Activated T-cell treated with anti-CD3 and anti-CD28 coated beads, Interleukin-2, amount 50 U/mL, for 48 hours (primary cell): ENCODE results near the gene CPEB3.
"Not testable (repeated sequence)": the region's sequence is repeated elsewhere in the genome, so short reads cannot be mapped to it uniquely, and the experiment has no call there.

ENCODE experiments used
- DNase-seq, 2 experiments: peaks; one replicate each; pipeline ENCODE4 v3.0.0-alpha.2; 2020

Gene CPEB3

DNA sequence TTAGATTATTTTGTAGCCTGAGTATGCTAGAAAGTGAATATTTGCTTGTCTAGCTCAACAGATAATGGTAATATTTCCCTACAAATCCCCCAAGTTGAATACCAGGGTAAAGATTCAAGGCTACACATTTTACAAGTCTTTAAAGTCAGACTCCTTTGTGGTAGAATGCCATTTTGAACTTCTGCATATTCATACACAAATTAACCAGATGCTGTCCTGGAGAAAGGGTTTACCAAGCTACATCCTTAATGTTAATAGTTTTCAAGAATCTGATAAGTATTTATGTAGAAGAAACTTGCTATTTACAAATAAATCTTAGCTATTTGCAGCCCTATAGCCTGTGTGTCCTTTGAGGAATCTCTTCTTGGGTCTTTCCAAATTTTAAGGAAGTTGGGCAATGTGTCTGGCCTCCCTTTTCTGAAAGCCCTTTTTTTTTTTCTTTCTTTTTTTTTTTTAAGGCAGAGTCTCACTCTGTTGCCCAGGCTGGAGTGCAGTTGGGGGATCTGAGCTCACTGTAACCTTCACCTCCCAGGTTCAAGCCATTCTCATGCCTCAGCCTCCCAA is 82.6 kb downstream of the CPEB3 start:
- DNase-seq: no peak

DNA sequence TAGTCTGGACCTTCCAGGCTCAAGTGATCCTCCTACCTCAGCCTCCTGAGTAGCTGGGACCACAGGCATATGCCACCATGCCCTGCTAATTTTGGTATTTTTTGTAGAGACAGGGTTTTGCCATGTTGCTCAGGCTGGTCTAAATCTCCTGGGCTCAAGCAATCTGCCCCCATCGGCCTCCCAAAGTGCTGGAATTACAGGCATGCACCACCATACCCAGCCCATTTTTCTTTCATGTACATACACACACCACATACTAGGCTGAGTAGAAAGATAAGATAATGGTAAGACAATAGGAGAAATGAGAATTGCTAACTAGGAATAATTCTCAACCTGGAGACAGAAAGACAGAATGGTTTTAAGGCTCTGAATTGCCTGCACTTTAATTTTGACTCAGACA is 83.8 kb downstream of the CPEB3 start:
- no peak for DNase-seq

DNA sequence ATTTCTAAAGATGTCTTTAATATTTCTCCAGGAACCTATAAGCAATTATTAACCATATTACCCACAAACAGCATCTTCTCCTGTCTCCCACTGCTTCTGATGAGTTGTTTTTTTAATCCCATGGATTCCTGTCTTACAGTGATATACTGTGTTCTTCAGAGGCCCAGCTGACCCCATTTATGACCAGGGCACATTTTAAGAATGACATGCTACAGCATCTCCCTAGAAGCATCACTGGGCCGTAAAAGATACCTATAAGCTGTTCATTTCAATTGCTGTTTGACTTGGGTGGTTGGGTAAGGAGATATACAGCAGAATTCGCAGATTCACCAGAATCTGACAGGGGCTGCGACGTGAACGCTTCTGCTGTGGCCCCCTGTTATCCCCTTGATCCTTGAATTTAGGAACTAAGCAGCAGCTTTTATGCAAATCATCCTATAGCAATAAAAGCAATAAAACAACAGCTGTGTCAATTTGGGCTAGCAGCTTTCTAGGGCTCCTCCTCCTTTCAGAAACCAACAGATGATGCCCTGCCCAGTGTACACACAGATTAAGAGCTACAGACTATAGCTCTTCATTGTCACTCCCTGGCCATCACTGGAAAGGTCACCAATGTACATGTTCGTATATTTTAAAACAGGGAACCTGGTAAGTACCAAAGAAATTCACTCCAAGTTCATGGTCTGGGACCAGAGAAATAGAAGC is 86.8 kb downstream of the CPEB3 start:
- DNase-seq: no peak

DNA sequence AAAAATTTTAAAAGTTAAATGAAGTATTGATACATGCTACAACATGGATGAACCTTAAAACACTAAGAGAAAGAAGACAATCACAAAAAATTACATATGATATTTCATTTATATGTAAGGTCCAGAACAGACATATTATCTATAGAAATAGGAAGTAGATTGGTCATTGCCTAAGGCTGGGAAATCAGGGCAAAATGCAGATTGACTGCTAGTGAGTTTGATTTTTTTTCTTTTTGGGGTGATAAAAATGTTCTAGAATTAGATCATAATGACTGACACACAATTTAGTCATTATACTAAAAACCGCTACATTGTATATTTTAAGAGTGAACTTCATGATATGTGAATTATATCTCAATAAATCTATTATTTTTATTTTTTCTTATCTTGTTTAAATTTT is 88.3 kb downstream of the CPEB3 start:
- no peak for DNase-seq

DNA sequence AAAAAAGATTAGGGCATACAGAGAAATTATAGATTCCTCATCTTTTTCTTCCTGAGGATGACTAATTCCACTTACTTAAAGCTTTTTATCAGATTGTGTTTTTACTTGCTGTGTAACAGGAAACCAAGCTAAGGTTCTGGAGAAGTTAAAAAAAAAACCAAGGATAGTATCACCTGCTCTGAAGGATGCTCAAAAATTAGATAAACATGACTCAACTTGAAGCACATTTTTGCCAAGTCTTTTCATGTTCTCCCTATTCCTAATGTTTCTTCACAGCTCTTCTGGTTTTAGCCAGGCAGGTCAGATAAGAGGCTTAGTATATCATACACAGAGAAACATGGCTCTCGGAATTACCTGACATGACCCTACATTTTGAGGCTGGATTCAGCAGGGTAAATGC is 90.3 kb downstream of the CPEB3 start:
- DNase-seq: no peak

DNA sequence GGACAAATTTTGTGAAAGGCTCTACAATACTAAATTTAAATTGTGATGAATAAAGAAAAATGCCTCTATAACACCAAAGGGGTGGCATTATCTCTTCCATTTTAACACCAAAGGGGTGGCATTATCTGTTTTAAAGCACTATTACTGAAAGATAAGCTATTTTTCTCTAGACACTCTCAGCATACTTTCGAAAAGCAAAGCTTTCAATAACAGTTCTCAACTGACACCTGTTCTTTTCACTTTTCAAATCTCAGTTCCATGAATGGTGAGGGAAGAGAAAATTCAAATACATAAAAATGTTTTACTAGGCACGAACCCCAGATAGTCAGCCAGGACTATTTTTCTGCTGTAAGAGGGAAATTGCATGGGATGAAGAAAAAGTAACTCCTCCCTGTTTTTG is 103.8 kb downstream of the CPEB3 start:
- DNase-seq: no peak

DNA sequence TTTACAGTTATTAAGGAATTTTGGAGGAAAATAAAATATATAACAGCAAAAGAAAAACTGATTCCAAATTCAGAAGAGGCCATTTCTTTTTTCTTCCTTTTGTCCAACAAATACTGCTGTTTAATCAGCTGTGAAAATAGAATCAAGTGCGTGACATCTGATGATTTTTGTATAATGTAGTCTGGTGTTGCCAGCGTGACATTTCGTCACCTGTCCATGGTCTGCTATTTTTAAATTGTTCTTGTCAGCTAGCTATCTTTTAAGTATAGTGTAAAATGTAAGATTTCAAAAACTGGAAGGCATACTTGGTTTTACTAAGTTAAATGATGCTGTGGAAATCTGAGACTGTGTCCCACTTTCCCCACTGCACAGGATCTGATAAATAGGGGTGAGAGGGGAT is 105.9 kb downstream of the CPEB3 start:
- no peak for DNase-seq

DNA sequence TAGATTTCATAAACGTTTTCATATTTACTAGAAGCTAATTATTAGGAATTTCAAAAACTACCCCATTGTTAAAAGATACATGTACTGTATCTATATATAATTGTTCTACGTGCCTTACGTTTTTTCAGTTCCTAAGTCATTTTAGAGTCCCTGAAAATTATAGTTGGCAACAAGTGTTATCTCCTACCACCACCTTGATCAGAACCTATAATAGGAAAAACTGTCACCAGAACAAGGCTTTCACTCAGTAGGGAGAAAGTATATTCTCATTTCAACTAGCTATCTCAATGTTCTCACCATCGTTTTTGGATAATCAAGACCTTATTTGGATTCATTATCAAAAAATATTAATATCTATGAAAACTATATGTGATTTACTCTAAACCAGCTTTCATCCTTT is 107.7 kb downstream of the CPEB3 start:
- no peak for DNase-seq

DNA sequence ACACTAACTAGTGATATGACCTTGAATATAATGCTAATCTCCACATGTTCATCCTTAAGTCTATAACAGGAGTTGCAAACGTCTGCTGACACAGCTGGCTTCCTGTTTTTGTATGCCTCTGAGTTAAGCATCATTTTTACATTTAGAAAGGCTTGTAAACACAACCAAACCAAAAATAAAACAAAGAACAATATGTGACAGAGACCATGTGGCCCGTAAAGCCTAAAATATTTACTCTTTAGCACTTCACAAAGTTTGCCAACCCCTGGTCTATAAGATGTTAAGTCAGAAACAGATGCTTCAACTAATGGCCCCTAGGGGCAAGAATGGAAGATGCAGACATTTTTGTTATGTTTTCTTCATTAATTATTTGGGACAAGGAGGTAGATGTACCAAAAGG is 109.3 kb downstream of the CPEB3 start:
- DNase-seq: no peak

DNA sequence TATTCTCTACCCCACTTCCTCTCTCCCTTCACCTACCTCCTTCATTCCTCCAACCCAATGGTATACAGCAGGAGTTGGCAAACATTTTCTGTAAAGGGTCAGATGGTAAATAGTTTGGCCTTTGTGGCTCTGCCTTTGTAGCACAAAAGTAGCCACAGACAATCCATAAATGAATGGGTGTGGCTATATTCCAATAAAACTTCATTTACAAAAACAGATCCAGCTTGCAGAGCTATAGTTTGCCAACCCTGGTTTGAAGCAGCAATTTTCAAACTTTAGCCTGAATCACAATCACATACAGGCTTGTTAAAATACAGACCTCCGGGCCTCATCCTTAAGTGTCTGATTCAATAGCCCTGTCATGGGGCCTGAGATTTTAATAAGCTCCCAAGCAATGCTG is 110.5 kb downstream of the CPEB3 start:
- no peak for DNase-seq

DNA sequence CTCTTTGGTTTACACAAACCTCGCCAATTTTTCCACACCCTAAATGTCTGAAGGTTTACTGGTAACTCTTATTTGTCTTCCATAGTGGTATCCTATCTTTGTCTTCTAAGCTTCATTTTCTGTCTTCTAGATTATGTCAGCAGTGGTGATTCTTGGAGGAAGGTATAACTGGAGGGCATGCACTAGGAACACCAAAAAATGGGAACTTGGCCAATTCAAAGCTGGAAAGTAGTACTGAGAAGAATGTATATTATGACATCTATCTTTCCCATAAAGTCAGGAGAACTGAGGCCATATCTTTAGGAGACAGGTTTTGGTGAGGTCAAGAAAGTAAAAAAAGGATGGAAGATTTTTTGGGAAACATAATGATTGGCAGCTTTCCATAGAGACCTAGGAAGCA is 113.3 kb downstream of the CPEB3 start:
- no peak for DNase-seq

DNA sequence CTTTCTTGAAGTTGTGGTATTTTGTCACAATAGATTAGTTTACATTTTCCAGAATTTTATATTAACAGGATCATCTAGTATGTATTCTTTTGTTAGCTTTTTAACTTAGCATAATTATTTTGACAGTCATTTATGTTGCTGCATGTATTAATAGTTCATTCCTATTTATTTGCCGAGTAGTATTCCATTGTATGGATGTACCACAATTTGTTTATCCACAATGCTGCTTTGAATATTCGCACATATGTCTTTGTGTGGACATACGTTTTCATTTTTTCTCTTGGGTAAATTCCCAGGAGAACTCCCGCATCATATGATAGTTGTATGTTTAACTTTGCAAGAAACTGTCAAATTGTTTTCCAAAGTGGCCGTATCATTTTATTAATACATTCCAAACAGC is 115.7 kb downstream of the CPEB3 start:
- DNase-seq: no peak

DNA sequence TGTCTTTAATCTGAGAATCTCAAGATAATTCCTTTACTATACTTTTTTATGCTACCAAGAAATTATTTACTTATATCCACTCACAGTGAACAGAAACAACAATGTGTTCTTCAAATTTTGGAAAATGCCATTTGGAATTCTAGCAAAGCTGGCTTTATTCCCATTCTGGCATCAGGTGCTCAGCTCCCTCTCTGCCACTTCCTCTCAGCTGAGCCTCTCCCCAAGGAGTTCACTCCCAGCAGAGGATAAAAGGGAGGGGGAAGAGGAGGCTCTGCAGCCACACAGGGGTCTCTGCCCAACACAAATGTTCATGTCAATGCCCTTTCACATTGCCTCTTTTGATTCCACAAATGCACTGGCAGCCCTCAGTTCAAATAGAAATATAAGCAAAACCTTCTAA is 116.9 kb downstream of the CPEB3 start:
- no peak for DNase-seq

DNA sequence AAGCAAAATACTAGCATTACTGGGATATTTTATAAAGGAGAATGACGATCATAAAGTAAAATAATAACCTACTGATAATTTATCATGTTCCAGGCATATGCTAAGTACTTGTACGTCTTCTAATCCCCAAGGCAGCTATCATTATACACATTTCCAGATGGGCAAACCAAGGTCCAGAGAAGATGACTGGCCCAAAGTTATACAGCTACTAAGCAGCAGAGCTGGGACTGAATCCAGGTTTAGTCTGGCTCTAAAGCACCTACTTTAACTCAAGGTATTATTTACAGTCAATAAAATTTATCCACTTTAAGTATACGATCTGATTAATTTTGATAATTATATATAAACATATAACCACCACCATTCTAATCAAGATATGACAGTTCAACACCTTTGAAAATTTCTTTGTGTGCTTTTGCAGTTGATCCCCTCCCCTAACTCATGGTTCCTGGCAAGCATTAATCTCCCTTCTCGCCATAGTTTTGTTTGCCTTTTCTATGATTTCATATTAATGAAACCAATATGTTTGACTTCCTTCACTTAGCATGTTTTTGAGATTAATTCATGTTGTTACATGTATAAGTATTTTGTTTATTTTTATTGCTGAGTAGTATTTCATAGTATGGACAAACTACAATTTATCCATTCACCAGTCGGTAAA is 126.7 kb downstream of the CPEB3 start:
- no peak for DNase-seq

DNA sequence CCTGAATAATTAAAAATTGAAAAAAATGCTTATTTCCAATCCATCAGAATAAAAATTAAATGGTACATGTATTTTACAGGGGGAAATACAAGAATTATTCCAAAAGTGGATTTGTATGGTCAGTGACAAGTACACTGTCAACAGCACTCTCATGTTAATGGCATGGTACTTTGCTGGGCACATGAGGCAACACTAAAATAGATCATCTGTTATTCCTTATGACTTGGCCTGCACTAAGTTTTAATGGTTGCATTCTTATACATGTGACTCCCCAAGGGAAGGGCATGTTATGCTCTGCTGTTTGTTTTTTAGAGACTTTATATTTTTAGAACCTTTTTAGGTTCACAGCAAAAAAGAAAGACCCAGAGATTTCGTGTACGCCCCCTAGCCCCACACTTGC is 128.3 kb downstream of the CPEB3 start:
- DNase-seq: no peak

DNA sequence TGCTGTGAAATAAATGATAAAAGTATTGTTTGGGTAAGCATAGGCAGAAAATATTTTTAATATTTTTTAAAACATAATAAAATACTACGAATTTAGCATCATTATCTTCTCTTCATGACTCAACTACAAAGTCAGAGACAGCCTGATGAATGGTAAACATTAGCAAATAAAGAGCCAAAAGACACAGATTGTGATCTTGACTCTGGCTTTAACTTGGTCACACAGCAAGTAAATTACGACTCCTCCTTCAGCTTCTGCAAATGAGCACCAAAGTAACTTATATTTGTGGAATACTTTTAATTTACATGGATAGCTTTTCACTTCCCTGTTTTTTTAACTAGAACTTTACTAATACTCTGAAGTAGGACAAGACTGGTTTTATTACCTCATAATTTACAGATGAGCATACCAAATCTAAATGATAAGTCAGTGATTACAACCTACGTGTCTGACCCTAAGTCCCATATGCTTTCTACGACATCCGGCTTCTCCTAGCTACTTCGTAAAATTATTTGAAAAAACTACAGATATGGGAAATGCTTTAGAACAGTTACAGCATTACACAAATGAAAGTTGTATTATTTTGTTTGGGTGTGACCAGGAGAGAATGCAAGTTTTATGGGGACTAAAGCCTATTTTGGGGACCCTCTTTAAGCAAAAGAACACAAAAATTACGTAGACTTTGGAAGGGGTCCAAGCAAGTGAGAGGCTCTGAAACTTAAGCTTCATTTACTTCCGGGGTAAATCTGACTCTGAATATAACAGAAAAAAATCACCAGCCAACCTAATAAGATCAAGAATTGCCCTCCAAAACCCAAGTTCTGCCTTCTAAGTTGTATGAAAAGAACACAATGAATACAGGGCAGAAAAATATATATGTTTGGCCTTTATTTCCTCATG is 133.8 kb downstream of the CPEB3 start:
- DNase-seq: no peak

DNA sequence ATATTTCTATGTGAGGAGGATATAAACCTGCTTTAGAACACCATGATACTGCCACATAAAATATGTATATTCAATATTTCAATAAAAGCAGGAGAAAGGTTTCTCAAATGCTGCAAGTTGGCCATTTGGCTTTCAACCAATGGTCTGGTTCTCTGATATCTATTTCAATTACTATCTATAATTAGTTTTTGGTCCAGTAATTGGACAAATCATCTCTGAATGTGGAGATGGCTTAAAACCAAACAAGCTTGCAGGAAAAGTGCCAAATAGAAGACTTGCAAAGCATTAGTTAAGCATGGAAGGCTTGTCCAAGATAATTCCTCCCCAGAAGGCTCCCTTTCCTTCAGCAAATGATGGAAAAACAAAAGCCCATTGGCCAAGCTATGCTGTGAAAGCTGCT is 140.1 kb downstream of the CPEB3 start:
- DNase-seq: no peak

DNA sequence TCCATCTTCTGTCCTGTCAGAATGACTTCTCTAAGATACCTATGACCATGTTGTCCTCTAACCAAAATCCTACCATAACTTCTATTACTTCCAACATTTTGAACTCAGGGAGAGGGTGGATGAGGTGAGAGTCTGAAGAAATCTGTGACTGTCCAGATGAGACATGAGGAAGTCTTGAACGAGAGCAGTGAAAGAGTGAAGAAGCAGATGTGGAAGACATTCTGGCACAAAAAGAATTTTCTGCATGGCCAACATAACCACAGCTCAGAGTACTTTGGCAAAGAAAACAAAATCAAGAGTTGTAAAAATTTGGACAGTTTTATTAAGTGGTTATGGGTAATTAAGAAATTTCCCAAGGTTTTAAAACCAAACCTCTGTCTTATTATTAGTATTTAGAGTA is 141.6 kb downstream of the CPEB3 start:
- DNase-seq: no peak

DNA sequence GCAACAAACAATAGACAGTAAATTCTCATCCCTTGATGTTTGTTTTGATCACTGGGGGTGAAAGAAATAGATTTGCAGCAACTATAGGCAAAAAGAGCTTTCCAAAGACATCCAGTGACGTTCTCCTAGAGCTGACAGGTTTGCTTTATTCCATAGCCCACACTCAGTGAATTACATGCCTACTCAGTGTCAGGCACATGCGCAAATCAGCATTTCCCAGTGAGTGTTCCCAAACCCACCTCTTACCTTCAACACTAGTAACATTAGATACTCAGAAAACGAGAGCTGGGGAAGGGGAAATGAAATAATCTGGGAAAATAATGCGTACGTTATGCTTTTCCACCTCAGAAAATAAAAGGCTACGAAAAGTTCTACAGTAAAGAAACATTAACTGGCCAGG is 144.1 kb downstream of the CPEB3 start:
- DNase-seq: no peak

DNA sequence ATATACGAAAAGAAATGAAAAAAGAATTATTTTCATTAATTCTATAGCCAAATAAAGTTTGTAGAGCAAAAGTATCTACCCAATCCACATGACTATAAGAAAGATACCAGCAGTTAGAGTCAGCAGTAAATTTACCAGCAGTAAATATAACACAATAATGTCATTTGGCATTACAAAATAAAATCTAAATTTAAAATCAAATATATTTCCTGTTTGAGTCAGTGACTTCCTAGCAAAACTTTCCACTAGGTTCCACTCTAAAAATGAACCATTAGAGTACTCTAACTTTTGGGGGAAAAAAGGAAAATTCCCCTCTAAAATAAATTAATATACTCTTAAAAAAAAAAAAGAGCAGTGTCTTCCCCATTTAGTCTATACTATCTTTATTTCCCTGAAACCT is 144.8 kb downstream of the CPEB3 start:
- no peak for DNase-seq

DNA sequence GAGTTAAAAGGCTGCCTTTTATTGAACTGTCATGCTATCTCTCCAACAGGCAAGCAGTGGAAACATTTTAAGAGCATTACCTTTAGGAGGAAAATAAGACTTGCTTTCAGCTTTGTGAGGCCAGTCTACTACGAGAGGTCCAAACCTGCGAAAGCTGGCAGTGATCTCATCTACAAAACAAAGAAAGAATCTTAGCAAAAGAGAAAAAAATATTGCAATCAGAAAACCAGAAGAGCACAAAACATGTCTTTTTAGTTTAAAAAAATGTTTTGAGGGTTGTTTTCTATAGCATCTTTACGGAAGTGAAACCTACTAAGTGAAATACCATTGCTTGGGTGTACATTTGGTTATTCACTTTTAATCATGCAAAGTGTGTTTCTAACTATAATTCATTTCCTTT is 147.9 kb downstream of the CPEB3 start:
- DNase-seq: no peak

DNA sequence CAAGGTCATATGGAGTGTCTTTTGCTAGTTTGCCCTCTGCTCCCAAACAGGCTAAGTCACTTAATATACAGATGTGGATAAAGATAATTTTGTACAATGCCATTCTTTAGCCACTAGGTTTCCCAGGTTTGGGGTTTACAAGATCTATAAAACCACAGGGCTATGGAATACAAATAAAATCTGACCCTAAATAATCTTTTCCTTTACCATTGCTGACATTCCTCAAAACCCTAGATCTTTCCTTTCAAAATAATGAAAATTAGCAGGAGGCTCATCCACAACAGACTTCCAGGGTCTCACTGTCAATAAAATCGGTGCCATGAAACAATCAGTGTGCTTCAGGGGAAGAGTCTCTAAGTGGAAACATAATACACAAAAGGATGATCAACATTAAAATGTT is 148.4 kb downstream of the CPEB3 start:
- no peak for DNase-seq

DNA sequence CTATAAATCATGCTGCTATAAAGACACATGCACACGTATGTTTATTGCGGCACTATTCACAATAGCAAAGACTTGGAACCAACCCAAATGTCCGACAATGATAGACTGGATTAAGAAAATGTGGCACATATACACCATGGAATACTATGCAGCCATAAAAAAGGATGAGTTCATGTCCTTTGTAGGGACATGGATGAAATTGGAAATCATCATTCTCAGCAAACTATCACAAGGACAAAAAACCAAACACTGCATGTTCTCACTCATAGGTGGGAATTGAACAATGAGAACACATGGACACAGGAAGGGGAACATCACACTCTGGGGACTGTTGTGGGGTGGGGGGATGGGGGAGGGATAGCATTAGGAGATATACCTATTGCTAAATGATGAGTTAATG is 149.7 kb downstream of the CPEB3 start:
- not testable (repeated sequence) for DNase-seq

DNA sequence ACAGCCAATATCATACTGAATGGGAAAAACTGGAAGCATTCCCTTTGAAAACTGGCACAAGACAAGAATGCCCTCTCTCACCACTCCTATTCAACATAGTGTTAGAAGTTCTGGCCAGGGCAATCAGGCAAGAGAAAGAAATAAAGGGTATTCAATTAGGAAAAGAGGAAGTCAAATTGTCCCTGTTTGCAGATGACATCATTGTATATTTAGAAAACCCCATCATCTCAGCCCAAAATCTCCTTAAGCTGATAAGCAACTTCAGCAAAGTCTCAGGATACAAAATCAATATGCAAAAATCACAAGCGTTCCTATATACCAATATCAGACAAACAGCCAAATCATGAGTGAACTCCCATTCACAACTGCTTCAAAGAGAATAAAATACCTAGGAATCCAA is 156.8 kb downstream of the CPEB3 start:
- DNase-seq: not testable (repeated sequence)
